Fibroblast of mammary gland (primary cell): ENCODE results near the gene IQGAP2.

Experiments used
- DNase-seq: peaks from one replicate; pipeline ENCODE4 v3.0.0-alpha.2; 2010; ENCODE audit warnings: low read depth
- H3K4me3 ChIP-seq: 2 replicates; pipeline ENCODE4 v1.5.1; 2011; ENCODE audit warnings: low read depth, mild to moderate bottlenecking, low read length, moderate library complexity; ENCODE audit not compliant: control insufficient read depth
- CTCF ChIP-seq: conservative IDR thresholded peaks from 2 replicates; pipeline ENCODE4 v1.5.1; 2011; ENCODE audit warnings: low read depth, low read length, inconsistent platforms; ENCODE audit not compliant: control insufficient read depth, insufficient read depth

Gene IQGAP2

GRCh38 chr5:76556511-76557221, 153.6 kb downstream of the IQGAP2 start:
- no peak overlapping the region for H3K4me3 ChIP-seq
- DNase-seq = no peak
- TF ChIP-seq CTCF = no peak

DNA sequence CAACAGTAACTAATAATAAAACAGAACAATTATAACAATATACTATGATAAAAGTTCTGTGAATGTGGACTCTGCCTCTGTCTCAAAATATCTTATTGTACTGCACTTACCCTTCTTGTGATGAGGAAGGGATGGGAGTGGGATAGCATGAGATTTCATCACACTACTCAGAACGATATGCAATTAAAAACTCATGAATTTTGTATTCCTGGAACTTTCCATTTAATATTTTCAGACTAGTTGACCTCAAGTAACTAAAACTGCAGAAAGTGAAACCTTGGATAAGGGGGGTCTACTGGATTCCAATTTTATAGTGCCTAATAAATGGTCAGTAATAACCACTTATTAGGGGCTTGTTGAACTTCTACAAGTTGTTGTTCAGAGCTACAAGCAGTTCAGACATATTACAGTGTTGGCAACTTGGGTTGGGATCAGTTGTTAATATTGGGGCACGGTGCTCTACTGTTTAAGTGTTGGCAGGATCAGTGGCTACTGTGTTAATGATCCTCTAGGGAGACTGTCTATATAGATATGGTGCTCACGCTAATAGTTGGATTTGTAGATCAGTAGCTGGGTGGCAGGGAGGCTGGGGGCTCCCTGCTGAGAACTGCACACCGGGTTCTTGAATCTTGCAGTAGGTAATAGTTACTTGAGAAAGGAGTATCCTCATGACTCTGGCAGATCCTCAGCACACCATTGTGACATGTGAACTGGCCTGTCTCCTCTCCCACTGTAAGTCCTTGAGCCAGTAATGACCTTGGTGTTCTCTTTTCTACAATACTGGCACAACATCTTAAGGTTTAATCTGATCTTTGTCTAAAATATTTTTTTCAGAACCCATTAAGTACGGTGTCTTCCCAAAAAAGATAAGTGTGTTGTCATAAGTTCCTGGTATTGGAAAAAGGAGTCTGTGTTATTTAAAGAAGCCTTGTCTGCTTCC, 158.1 kb downstream of the IQGAP2 start:
- H3K4me3 ChIP-seq = no peak overlapping the region
- no peak for DNase-seq
- no peak for TF ChIP-seq CTCF

DNA sequence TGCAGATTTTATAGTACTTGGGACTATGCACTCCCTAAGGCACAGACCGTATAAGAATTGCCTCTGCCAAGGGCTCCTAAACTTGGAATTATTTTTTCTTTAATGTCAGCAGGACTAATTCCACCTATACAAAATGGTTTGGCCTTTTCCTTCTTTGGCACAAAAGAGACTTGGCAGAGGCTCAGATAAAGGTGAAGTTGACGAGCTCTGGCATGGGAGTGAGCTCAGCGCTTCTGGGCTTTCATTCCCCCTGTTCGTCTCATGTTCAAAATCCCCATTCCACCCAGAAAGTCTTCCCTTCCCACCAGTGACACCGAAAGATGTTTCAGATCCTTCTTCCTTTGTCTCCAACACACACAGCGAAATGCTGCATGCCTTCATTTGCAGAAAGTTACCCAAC, 158.9 kb downstream of the IQGAP2 start:
- no peak overlapping the region for H3K4me3 ChIP-seq
- DNase-seq = no peak
- TF ChIP-seq CTCF = no peak

DNA sequence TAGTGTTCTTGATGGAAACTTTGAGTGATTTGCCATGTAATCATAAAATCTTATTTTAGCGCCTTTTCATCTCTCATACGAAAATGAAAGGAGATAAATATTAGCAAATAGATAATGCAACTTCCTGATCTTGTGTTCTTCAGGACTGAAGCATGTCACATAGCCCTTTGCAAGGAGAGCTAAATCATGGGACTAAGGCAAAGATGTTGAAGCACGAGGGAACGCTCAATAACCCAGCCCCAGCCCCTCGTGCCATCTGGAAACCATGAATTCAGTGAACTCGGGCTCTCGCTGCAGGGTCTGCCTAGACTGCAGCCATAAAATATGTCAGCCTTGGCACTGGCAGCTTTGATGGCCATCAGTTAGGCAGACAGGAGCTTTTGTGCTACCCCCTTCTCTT, 161.9 kb downstream of the IQGAP2 start:
- no peak for DNase-seq
- H3K4me3 ChIP-seq = no peak overlapping the region
- no peak for TF ChIP-seq CTCF

GRCh38 chr5:76570153-76570552, 167.1 kb downstream of the IQGAP2 start:
- TF ChIP-seq CTCF = no peak
- no peak for DNase-seq
- H3K4me3 ChIP-seq = no peak overlapping the region

DNA sequence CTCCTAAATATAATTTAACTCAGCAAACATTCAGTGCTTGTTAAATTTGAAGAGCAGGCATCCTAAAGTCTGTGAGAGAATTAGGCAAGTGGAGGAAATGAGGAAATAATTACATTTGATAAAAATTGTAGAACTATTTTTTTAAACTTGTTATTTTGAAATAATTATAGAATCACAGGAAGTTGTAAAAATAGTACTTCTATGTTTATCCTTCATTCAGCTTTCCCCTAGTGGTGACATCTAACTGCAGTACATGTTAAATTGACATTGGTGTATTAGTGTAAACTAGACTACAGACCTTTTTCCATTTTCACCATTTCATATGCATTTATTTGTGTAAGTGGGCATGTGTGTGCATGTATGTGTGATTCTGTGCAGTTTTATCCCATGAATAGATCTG, 168.5 kb downstream of the IQGAP2 start:
- TF ChIP-seq CTCF = peak; percentile 8
- DNase-seq = no peak
- no peak overlapping the region for H3K4me3 ChIP-seq
